B cell (primary cell): Measurements from ENCODE around the gene TRIM49B.
"Not testable (repeated sequence)": the region's sequence is repeated elsewhere in the genome, so short reads cannot be mapped to it uniquely, and the experiment has no call there.

Experiments used
- EZH2 ChIP-seq: IDR thresholded peaks from 2 replicates; pipeline ENCODE4 v1.6.1; 2012; ENCODE audit warnings: borderline replicate concordance, low read depth, mild to moderate bottlenecking, moderate library complexity, low read length; ENCODE audit not compliant: insufficient read depth, poor library complexity, severe bottlenecking
- TF ChIP-seq, protein P1 (sequence below): fragments of 200-600 bp; IDR thresholded peaks from one replicate; pipeline ENCODE4 v1.8.0; 2022; ENCODE audit warnings: antibody characterized with exemption, mild to moderate bottlenecking

DNA sequence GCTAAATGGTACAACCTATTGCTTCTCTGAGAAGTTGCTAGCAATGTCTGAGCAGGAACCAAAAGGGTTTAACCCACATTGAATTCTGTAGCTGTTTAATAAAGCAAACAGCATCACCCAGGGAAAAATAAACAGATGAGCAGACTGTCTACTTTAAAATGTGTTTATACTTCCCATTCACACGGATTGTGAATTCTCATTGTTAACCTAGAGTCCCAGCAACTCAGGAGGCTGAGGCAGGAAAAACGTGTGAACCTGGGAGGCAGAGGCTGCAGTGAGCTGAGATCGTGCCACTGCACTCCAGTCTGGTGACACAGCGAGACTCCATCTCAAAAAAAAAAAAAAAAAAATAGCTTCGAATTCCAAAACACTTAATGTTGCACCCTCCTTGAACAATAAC lies 41.3 kb downstream of the TRIM49B start:
- TF ChIP-seq, protein P1, sequence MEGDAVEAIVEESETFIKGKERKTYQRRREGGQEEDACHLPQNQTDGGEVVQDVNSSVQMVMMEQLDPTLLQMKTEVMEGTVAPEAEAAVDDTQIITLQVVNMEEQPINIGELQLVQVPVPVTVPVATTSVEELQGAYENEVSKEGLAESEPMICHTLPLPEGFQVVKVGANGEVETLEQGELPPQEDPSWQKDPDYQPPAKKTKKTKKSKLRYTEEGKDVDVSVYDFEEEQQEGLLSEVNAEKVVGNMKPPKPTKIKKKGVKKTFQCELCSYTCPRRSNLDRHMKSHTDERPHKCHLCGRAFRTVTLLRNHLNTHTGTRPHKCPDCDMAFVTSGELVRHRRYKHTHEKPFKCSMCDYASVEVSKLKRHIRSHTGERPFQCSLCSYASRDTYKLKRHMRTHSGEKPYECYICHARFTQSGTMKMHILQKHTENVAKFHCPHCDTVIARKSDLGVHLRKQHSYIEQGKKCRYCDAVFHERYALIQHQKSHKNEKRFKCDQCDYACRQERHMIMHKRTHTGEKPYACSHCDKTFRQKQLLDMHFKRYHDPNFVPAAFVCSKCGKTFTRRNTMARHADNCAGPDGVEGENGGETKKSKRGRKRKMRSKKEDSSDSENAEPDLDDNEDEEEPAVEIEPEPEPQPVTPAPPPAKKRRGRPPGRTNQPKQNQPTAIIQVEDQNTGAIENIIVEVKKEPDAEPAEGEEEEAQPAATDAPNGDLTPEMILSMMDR, result not testable (repeated sequence)
- TF ChIP-seq EZH2, result not testable (repeated sequence)
